ENCODE results near the gene NCAPD3. TPM values are rescaled to one million over a fixed set of nuclear protein-coding genes. Genes with fewer than 3 reads are reported as not detected.

The NCAPD3 gene
- total RNA-seq, 1 experiment from 2014 or later = 63.0 TPM

DNA sequence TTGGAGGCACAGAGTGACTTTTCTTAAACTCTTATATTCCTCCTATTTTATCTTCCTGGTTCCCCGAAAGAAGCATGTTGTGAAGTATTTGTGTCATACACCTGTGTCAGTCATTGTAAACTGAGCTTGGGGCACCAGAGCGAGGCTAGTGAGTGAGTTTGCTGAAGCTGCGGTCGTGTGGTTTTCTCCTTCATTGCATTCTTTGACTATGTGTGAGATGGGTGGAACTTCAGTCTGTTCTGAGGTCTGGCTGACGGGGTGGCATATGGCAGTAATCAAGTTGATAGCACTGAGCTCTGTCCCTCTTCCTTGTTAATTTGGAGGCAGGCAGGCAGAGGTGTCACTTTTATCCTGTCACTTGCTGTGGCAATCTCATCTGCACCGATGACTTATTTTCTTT lies 4.9 kb upstream of the NCAPD3 start:
- H3K4me1 Mint-ChIP-seq = peaks cover 20% of the 10 kb centered on the region
- H3K27ac Mint-ChIP-seq = no peak overlapping the region; the same call in 1 of the 2 replicates
- CTCF ChIA-PET = interaction anchor here (1.1 kb wide), 1 partner anchor 21 kb away, joined by 4 read pairs; no protein-coding TSS in a partner anchor
- ATAC-seq (no peak), DNase-seq (ENCODE audit: low spot score) (no peak)
- no peaks in the 10 kb centered on the region for H3K9me3 Mint-ChIP-seq
- POLR2A ChIA-PET = no interaction called here
- H3K36me3 Mint-ChIP-seq = no peaks in the 10 kb centered on the region
- TF ChIP-seq ATF1 (CRISPR knock-in tag; IDR thresholded peaks at IDR 0.05) (no peak), SMAD3 (CRISPR knock-in tag; IDR thresholded peaks at IDR 0.05; ENCODE audit: borderline replicate concordance) (no peak), ZNF219 (CRISPR knock-in tag; IDR thresholded peaks at IDR 0.05; ENCODE audit: borderline replicate concordance) (no peak), ZNF423 (CRISPR knock-in tag; IDR thresholded peaks at IDR 0.05) (no peak), GRHL2 (CRISPR knock-in tag; IDR thresholded peaks at IDR 0.05; ENCODE audit: insufficient replicate concordance, severe bottlenecking) (no peak), CBFB (CRISPR knock-in tag; IDR thresholded peaks at IDR 0.05; ENCODE audit: low read depth) (no peak), ZNF416 (CRISPR knock-in tag; IDR thresholded peaks at IDR 0.05) (no peak)
- TF ChIP-seq, protein P1, sequence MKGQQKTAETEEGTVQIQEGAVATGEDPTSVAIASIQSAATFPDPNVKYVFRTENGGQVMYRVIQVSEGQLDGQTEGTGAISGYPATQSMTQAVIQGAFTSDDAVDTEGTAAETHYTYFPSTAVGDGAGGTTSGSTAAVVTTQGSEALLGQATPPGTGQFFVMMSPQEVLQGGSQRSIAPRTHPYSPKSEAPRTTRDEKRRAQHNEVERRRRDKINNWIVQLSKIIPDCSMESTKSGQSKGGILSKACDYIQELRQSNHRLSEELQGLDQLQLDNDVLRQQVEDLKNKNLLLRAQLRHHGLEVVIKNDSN (CRISPR knock-in tag; IDR thresholded peaks at IDR 0.05) = no peak
- TF ChIP-seq, protein P2, sequence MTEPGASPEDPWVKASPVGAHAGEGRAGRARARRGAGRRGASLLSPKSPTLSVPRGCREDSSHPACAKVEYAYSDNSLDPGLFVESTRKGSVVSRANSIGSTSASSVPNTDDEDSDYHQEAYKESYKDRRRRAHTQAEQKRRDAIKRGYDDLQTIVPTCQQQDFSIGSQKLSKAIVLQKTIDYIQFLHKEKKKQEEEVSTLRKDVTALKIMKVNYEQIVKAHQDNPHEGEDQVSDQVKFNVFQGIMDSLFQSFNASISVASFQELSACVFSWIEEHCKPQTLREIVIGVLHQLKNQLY (CRISPR knock-in tag; IDR thresholded peaks at IDR 0.05) = no peak
- TF ChIP-seq, protein P3, sequence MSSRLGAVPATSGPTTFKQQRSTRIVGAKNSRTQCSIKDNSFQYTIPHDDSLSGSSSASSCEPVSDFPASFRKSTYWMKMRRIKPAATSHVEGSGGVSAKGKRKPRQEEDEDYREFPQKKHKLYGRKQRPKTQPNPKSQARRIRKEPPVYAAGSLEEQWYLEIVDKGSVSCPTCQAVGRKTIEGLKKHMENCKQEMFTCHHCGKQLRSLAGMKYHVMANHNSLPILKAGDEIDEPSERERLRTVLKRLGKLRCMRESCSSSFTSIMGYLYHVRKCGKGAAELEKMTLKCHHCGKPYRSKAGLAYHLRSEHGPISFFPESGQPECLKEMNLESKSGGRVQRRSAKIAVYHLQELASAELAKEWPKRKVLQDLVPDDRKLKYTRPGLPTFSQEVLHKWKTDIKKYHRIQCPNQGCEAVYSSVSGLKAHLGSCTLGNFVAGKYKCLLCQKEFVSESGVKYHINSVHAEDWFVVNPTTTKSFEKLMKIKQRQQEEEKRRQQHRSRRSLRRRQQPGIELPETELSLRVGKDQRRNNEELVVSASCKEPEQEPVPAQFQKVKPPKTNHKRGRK (CRISPR knock-in tag; IDR thresholded peaks at IDR 0.05; ENCODE audit: borderline replicate concordance) = no peak
- H3K27me3 Mint-ChIP-seq (ENCODE audit: low read depth) = peaks cover 8% of the 10 kb centered on the region
- H3K4me3 Mint-ChIP-seq = no peak overlapping the region

DNA sequence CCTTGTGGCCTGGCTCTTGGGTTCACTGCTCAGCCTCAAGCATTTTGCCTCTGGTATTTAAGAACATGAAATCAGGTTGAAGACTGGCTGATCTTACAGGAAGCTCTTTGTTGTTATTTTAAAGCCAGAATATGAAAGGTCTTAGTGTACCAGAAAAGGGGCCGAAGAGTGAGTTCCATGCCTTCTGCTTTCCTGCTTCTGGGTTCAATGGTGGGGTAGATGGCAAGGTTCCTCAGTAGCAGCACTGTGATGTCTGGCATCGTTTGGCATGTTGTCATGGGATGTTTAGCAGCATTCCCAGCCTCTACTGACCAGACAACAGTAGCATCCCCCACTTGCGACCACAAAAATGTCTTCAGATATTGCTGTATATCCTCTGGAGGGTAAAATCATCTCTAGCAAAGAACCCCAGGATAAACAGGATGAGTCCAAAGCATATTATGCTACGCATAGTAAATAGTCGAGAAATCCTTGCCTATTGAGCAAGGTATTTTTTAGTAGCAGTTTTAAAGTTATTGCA lies 3.1 kb upstream of the NCAPD3 start:
- Mint-ChIP-seq H3K4me1 (peaks cover 35% of the 10 kb centered on the region), H3K9me3 (no peaks in the 10 kb centered on the region), H3K27me3 (ENCODE audit: low read depth) (peaks cover 8% of the 10 kb centered on the region), H3K36me3 (no peaks in the 10 kb centered on the region), H3K27ac (no peak overlapping the region), H3K4me3 (peak overlapping the region; percentile 3; the same call in 1 of the 2 replicates)
- ChIA-PET CTCF (no interaction called here), POLR2A (no interaction called here)
- no peak for ATAC-seq
- TF ChIP-seq OVOL2 (CRISPR knock-in tag; IDR thresholded peaks at IDR 0.05; ENCODE audit: borderline replicate concordance) = no peak
- TF ChIP-seq ZNF219 (CRISPR knock-in tag; IDR thresholded peaks at IDR 0.05; ENCODE audit: borderline replicate concordance) = no peak
- TF ChIP-seq, protein P4, sequence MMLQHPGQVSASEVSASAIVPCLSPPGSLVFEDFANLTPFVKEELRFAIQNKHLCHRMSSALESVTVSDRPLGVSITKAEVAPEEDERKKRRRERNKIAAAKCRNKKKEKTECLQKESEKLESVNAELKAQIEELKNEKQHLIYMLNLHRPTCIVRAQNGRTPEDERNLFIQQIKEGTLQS (CRISPR knock-in tag; conservative IDR thresholded peaks at IDR 0.05) = no peak
- TF ChIP-seq HMGA2 (CRISPR knock-in tag; IDR thresholded peaks at IDR 0.05) = no peak
- no peak for TF ChIP-seq ZNF138 (CRISPR knock-in tag; conservative IDR thresholded peaks at IDR 0.05)
- TF ChIP-seq, protein P5, sequence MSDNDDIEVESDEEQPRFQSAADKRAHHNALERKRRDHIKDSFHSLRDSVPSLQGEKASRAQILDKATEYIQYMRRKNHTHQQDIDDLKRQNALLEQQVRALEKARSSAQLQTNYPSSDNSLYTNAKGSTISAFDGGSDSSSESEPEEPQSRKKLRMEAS (CRISPR knock-in tag; IDR thresholded peaks at IDR 0.05) = no peak
- TF ChIP-seq FOXP1 (CRISPR knock-in tag; IDR thresholded peaks at IDR 0.05; ENCODE audit: borderline replicate concordance) = no peak
- TF ChIP-seq, protein P6, sequence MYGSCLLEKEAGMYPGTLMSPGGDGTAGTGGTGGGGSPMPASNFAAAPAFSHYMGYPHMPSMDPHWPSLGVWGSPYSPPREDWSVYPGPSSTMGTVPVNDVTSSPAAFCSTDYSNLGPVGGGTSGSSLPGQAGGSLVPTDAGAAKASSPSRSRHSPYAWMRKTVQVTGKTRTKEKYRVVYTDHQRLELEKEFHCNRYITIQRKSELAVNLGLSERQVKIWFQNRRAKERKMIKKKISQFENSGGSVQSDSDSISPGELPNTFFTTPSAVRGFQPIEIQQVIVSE (CRISPR knock-in tag; IDR thresholded peaks at IDR 0.05; ENCODE audit: borderline replicate concordance) = no peak
- no peak for TF ChIP-seq TEAD4 (CRISPR knock-in tag; IDR thresholded peaks at IDR 0.05)
- TF ChIP-seq, protein P2 (CRISPR knock-in tag; IDR thresholded peaks at IDR 0.05) = no peak
- TF ChIP-seq CBFB (CRISPR knock-in tag; IDR thresholded peaks at IDR 0.05; ENCODE audit: low read depth) = no peak
- TF ChIP-seq MYBL2 (CRISPR knock-in tag; IDR thresholded peaks at IDR 0.05) = no peak
- no peak for TF ChIP-seq CREM (CRISPR knock-in tag; IDR thresholded peaks at IDR 0.05)
- TF ChIP-seq ZNF232 (CRISPR knock-in tag; IDR thresholded peaks at IDR 0.05) = no peak
- TF ChIP-seq NFE2L1 (CRISPR knock-in tag; IDR thresholded peaks at IDR 0.05) = no peak
- no peak for DNase-seq (ENCODE audit: low spot score)
